ENCODE measurements around the gene ZNF286A.
"Not testable (repeated sequence)": the region's sequence is repeated elsewhere in the genome, so short reads cannot be mapped to it uniquely, and the experiment has no call there.

The ZNF286A gene

DNA sequence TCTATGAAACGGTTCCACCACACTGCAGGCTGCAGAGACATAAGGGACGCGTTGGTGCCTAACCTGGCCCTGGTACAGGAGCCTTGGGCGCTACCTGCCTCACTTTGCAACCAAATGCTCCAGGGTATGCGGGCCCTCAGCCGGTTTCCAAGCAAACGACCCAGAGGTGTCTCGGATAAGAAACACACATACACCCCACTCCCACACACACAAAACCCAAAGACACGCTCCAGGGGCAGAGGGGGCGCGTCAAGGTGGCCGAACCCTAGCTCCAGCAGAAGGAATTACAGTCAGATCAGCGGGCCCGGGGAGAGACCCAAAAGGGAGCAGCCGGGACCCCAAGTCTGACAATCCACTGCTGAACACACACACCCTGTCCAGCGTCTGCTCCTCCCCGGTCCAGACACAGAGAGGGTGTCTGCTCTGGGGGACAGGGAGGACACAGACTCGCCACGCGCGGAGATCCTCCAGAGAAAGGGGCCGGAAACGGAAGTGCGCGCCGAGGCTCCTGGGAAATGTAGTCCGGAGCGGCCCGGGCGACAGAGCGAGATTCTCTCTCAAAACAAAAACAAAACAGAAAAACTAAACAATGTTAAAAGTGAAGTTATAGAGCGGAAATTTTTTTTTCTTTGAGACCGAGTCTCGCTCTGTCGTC lies 15.6 kb upstream of the ZNF286A start, which contains the start of gene TRIM16:
TRIM16 (minus strand) TSS at position 488 of the 655 bp plus-strand sequence. CDS start 32,702 bp downstream, outside the sequence.
- DNase-seq: peak; percentile 77
- in situ Hi-C loops (cut with MboI; ENCODE audit: low pct_unique_long_range_greater_than_20kb, low sequenced_read_pairs): not testable (repeated sequence)

DNA sequence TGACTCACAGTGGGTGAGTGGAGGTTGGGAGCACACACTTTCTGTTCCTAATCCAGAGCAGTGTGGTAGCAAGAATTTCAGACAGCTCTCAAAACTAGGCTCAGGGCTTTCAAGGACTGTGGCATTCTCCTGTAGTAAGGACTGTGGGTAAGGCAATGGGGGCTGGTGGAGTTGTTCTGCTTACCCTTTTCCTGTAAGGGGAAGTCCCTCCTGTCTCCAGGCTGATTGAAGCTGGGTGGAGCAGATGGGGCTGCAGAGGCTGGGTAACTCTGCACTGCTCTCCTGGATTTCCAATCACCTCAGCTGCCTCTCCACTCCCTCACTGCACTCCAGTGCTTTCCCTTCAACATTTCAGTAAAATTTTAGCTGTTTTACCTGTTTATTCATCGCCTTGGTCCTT lies 12.1 kb upstream of the ZNF286A start:
- in situ Hi-C loops (cut with MboI; ENCODE audit: low pct_unique_long_range_greater_than_20kb, low sequenced_read_pairs); DNase-seq: not testable (repeated sequence)

DNA sequence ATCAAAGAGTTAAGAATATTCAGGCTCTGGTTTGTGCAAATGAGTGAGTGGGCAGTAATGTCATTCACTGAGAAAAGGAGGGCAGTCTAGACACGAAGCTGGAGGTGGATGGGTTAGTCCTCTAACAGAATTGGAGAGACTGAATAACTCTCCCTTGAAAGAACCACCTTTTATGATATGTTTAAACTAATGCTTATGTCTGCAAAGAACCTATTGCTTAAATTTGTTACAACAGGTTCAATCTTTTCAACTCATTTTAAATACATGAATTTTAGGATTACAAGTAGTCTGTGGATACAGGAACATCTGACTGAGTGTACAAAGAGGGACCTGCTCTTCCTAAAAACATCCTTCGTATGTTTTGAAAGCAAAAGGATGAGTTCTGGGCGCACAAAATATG lies 585 bp upstream of the ZNF286A start:
- DNase-seq: peak; percentile 31
- in situ Hi-C loops (cut with MboI; ENCODE audit: low pct_unique_long_range_greater_than_20kb, low sequenced_read_pairs): not testable (repeated sequence)

GRCh38 chr17:15699937-15700336 lies 385 bp downstream of the ZNF286A start:
- in situ Hi-C loops (cut with MboI; ENCODE audit: low pct_unique_long_range_greater_than_20kb, low sequenced_read_pairs); DNase-seq: not testable (repeated sequence)

GRCh38 chr17:15704239-15704638 lies 4.7 kb downstream of the ZNF286A start:
- DNase-seq; in situ Hi-C loops (cut with MboI; ENCODE audit: low pct_unique_long_range_greater_than_20kb, low sequenced_read_pairs): not testable (repeated sequence)

DNA sequence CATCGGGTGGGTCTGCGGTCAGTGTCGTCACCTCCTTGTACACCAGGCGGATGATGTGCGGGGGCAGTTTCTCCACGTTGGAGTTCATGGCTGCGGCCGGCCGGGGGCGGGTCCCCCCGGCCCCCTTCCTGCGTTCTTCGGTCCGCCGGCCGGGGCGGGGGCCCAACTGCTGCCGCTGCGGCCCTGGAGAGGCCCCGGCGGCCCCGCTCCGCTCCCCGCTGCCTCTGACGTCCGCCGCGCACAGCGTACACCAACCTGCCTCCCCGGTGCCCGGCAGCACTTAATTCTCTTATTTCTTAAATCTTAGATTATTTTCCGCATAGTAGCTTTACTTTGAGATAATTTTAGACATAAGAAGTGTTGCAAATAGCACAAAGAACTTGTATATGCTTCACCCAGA lies 5.3 kb downstream of the ZNF286A start:
- in situ Hi-C loops (cut with MboI; ENCODE audit: low pct_unique_long_range_greater_than_20kb, low sequenced_read_pairs); DNase-seq: not testable (repeated sequence)

GRCh38 chr17:15708879-15709278 lies 9.3 kb downstream of the ZNF286A start:
- in situ Hi-C loops (cut with MboI; ENCODE audit: low pct_unique_long_range_greater_than_20kb, low sequenced_read_pairs); DNase-seq: not testable (repeated sequence)

DNA sequence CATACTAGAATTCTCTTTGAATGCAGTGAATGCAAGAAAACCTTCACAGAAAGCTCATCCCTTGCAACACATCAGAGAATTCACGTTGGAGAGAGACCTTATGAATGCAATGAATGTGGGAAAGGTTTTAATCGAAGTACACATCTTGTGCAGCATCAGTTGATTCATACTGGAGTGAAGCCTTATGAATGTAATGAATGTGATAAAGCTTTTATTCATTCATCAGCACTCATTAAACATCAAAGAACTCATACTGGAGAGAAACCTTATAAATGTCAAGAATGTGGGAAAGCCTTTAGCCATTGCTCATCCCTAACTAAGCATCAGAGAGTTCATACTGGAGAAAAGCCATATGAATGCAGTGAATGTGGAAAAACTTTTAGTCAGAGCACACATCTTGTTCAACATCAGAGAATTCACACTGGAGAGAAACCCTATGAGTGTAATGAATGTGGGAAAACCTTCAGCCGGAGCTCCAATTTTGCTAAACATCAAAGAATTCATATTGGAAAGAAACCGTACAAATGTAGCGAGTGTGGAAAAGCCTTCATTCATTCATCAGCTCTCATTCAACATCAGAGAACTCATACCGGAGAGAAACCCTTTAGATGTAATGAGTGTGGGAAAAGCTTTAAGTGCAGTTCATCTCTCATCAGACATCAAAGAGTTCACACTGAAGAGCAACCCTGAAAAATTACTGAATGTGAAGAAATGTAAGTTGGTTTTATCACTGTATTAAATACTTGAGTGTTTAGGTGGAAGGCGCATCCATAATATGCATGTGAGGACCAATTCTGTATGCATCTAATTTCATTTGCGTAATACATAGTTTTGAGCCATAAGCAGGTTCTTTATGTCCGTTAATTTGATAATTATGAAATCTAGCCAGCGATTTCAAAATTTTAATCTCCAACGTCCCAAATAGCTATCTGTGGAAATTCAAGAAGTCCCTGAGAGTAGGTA lies 17.3 kb downstream of the ZNF286A start:
- in situ Hi-C loops (cut with MboI; ENCODE audit: low pct_unique_long_range_greater_than_20kb, low sequenced_read_pairs); DNase-seq: not testable (repeated sequence)

- in situ Hi-C loops (cut with MboI; ENCODE audit: low pct_unique_long_range_greater_than_20kb, low sequenced_read_pairs); DNase-seq: not testable (repeated sequence)
Measured at GRCh38 chr17:15730535-15730934, 31.0 kb downstream of the ZNF286A start.

GRCh38 chr17:15731900-15732299 lies 32.3 kb downstream of the ZNF286A start, which contains the start of gene TBC1D26:
TSS of gene TBC1D26 (plus strand) at chr17:15732283. CDS start at chr17:15735349, 3,066 bp downstream.
- DNase-seq; in situ Hi-C loops (cut with MboI; ENCODE audit: low pct_unique_long_range_greater_than_20kb, low sequenced_read_pairs): not testable (repeated sequence)

DNA sequence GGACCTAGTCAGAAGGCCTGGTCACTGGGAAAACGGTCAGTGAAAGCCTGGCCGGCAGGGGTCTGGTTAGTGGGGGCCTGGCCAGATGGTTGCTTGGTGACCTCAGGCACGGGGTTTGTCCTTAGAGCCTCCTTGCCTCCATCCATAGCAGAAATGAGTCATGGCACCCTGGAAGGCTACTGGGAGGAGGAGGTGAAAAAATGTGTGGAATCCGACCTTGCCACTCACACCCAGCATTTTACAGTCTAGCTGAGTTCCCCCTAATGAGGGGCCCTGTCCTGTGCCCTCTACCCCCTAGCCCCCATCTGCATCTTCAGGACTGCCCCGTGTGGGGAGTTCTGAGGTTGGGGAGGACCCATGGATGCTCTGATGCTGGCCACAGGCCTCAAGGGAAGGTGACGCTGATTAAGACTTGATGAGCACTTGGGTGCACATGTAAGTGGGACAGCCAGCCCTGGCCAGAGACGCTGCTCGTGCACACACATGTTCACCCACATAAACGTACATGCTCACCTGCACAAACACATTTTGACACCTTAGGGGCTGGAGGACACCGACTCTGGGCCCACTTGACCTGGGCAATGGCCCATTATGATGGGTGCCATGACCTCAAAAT lies 33.7 kb downstream of the ZNF286A start:
- DNase-seq; in situ Hi-C loops (cut with MboI; ENCODE audit: low pct_unique_long_range_greater_than_20kb, low sequenced_read_pairs): not testable (repeated sequence)

GRCh38 chr17:15736578-15736977 lies 37.0 kb downstream of the ZNF286A start:
- DNase-seq; in situ Hi-C loops (cut with MboI; ENCODE audit: low pct_unique_long_range_greater_than_20kb, low sequenced_read_pairs): not testable (repeated sequence)

DNA sequence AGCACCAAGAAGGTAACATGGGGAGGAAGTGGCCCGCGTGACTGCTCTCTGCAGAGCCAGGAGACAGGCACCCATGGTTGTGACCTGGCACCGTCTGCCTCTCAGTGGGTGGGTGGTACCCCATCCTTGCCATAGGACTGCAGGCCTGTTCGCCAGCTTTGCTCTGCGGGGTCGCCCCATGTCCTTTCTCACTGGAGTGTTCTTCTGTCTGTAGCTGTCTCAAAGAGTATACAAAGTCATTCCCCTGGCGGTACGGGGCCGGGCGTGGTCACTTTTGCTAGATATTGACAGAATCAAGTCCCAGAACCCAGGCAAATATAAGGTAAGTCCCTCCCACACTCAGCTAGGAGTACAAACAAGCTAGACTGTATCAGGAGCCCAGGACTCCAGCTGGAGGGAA lies 38.5 kb downstream of the ZNF286A start:
- in situ Hi-C loops (cut with MboI; ENCODE audit: low pct_unique_long_range_greater_than_20kb, low sequenced_read_pairs): no loop called here
- DNase-seq: no peak

- in situ Hi-C loops (cut with MboI; ENCODE audit: low pct_unique_long_range_greater_than_20kb, low sequenced_read_pairs); DNase-seq: not testable (repeated sequence)
Measured at GRCh38 chr17:15739259-15739658, 39.7 kb downstream of the ZNF286A start.

DNA sequence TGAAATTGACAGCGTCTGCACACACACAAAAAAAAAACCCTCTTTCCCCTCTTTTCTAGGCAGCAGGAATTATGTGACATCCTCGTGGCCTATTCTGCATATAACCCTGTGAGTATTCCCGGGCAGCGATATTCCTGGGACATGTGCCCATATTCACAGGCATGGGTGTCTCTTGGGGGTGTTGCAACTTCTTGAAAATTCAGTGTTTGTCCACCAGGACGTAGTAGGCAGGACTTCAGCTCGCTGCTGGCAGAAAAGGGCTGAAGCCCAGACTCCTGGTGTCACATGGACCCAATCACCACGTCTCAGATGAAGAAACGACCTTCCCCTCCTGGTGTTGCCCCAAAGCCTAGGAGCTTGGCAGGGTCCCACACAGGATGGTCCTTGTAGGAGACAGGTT lies 40.5 kb downstream of the ZNF286A start:
- DNase-seq; in situ Hi-C loops (cut with MboI; ENCODE audit: low pct_unique_long_range_greater_than_20kb, low sequenced_read_pairs): not testable (repeated sequence)

DNA sequence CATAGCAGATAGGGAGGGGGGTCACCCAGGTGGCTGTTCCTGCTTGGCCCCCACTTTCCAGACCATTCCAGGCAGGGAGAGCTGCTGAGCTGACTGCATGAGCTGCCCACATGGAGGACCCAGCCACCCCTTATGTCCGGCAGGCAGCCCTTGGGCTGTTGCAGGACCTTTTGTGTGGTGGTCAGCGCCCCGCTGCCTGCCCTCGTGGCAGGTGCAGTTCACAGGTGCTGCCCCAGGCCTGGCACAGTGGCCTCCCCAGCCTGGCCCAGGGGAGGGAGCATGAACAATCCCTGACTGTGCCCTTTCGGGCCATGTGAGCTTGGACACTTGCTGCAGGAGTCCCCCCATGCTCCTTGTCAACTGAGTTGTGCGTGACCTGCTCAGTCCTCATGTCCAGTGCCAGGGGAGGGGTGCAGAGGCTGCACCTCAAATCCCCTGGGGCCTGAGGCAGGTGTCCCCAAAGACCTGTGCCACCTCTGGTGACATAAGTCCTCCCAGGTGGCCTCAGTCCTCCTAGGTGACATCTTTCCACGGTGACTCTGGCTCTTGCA lies 41.1 kb downstream of the ZNF286A start:
- in situ Hi-C loops (cut with MboI; ENCODE audit: low pct_unique_long_range_greater_than_20kb, low sequenced_read_pairs): no loop called here
- DNase-seq: no peak

DNA sequence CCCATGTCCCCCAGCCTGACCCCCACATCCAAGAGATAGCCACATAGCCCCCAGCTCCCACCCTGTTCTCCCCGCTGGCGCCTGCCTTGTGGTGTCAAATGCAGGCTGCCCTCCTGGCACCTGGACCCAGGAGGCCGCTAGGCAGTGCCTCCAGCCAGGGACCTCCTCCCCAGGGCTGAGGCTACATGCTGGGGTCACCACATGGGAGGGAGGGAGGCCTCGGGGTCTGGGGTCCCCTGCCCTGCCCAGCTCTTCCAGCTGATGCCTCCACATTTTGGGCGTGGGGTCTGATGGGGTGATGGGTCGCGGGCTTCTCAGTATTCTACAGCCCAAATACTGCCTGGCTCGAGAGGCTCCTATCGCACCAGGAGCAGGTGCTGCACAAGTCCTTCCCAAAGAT lies 42.1 kb downstream of the ZNF286A start:
- DNase-seq: no peak
- in situ Hi-C loops (cut with MboI; ENCODE audit: low pct_unique_long_range_greater_than_20kb, low sequenced_read_pairs): no loop called here

GRCh38 chr17:15742051-15742795 lies 42.7 kb downstream of the ZNF286A start:
- no peak for DNase-seq
- in situ Hi-C loops (cut with MboI; ENCODE audit: low pct_unique_long_range_greater_than_20kb, low sequenced_read_pairs): no loop called here

All from KBM-7 (cell line).